SU-DHL-6 (cell line): ENCODE results near the gene ARMH1.
"Not testable (repeated sequence)": the region's sequence is repeated elsewhere in the genome, so short reads cannot be mapped to it uniquely, and the experiment has no call there.

Experiments
- EZH2phosphoT487 ChIP-seq: fragments of 200-600 bp; sonication (generic), shearing (Covaris generic); conservative IDR thresholded peaks from 2 replicates; pipeline ENCODE4 v1.6.1; 2018; ENCODE audit warnings: mild to moderate bottlenecking, antibody characterized with exemption, low read length, moderate library complexity, mixed read lengths
- TF ChIP-seq, protein P1 (sequence below): fragments of 200-600 bp; sonication (generic); IDR thresholded peaks from one replicate; pipeline ENCODE4 v1.5.1; 2017; ENCODE audit warnings: antibody characterized with exemption, mild to moderate bottlenecking, low read length, moderate library complexity; ENCODE audit not compliant: insufficient read depth, poor library complexity, severe bottlenecking

DNA sequence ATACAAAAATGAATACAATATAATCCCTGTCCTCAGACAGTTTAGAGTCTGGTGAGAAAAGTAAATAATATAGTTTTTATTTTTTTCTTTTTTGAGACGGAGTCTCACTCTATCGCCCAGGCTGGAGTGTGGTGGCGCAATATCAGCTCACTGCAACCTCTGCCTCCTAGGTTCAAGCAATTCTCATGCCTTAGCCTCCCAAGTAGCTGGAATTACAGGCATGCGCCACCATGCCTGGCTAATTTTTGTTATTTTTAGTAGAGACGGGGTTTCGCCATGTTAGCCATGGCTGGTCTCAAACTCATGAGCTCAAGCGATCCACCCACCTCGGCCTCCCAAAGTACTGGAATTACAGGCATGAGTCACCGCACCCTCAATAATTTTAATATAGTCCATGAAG lies 24.9 kb downstream of the ARMH1 start:
- TF ChIP-seq, protein P1, sequence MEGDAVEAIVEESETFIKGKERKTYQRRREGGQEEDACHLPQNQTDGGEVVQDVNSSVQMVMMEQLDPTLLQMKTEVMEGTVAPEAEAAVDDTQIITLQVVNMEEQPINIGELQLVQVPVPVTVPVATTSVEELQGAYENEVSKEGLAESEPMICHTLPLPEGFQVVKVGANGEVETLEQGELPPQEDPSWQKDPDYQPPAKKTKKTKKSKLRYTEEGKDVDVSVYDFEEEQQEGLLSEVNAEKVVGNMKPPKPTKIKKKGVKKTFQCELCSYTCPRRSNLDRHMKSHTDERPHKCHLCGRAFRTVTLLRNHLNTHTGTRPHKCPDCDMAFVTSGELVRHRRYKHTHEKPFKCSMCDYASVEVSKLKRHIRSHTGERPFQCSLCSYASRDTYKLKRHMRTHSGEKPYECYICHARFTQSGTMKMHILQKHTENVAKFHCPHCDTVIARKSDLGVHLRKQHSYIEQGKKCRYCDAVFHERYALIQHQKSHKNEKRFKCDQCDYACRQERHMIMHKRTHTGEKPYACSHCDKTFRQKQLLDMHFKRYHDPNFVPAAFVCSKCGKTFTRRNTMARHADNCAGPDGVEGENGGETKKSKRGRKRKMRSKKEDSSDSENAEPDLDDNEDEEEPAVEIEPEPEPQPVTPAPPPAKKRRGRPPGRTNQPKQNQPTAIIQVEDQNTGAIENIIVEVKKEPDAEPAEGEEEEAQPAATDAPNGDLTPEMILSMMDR, result not testable (repeated sequence)
- TF ChIP-seq EZH2phosphoT487, result not testable (repeated sequence)
